H1 (cell line): ENCODE data around the gene TTC34. TPM values are rescaled to one million over a fixed set of nuclear protein-coding genes. Genes with fewer than 3 reads are reported as not detected.

Source experiments
- CTCF ChIA-PET: fragments of 300-600 bp; sonication (Branson Sonifier 250); formaldehyde crosslinking; loops from one replicate; lab custom pipeline; 2021; ENCODE audit not compliant: partially characterized antibody; lab: Charles Lee
- POLR2A ChIA-PET: fragments of 300-600 bp; sonication (Branson Sonifier 250); formaldehyde crosslinking; loops from one replicate; lab custom pipeline; 2021; ENCODE audit warnings: inconsistent platforms; ENCODE audit not compliant: partially characterized antibody; lab: Charles Lee
- DNase-seq, 2 experiments: peaks; one replicate each; pipeline versions ENCODE4 v3.0.0 to v3.0.0-alpha.2; 2010 to 2022; ENCODE audit warnings: low spot score in 2 of 2, low read depth in 1 of 2, mixed read lengths in 1 of 2
- FAIRE-seq: peaks from 2 replicates; lab custom pipeline; 2011; peaks lifted over from hg19 to GRCh38; lab: Jason Lieb, UNC
- H2AFZ ChIP-seq: 2 replicates; pipeline ENCODE4 v1.8.1; 2012; ENCODE audit warnings: low read length, inconsistent platforms
- H2AK5ac ChIP-seq: 2 replicates; pipeline ENCODE4 v1.6.1; 2013; ENCODE audit warnings: low read depth, low read length
- H2BK120ac ChIP-seq: replicated peaks from 2 replicates; pipeline ENCODE3; 2013; ENCODE audit warnings: low read depth, low read length, inconsistent platforms
- H2BK12ac ChIP-seq: 2 replicates; pipeline ENCODE4 v1.6.1; 2013; ENCODE audit warnings: low read depth, low read length
- H2BK15ac ChIP-seq: 2 replicates; pipeline ENCODE4 v1.6.1; 2013; ENCODE audit warnings: low read length
- H2BK20ac ChIP-seq: 2 replicates; pipeline ENCODE4 v1.6.1; 2013; ENCODE audit warnings: low read length
- H2BK5ac ChIP-seq: 2 replicates; pipeline ENCODE4 v1.6.1; 2013; ENCODE audit warnings: low read depth, low read length
- H3K14ac ChIP-seq: 2 replicates; pipeline ENCODE4 v1.6.1; 2013; ENCODE audit warnings: inconsistent platforms; ENCODE audit not compliant: insufficient read length
- H3K18ac ChIP-seq: 2 replicates; pipeline ENCODE4 v1.6.1; 2013; ENCODE audit warnings: low read length; ENCODE audit errors: extremely low read depth
- H3K23ac ChIP-seq: 2 replicates; pipeline ENCODE4 v1.6.1; 2013; ENCODE audit warnings: inconsistent platforms; ENCODE audit not compliant: insufficient read length
- H3K23me2 ChIP-seq: 2 replicates; pipeline ENCODE4 v1.6.1; 2013; ENCODE audit warnings: low read depth, low read length
- H3K27ac ChIP-seq: 2 replicates; pipeline ENCODE4 v1.6.1; 2011; ENCODE audit warnings: low read depth, low read length, inconsistent platforms
- H3K27me3 ChIP-seq, 4 experiments: replicated peaks in 1 of 4; 1 replicate in 1 of 4; 2 replicates in 3 of 4; pipeline versions ENCODE4 v1.6.1 to v1.8.1; 2011 to 2013; ENCODE audit warnings: low read length in 3 of 4, mild to moderate bottlenecking in 3 of 4, inconsistent platforms in 2 of 4, mixed read lengths in 2 of 4, moderate library complexity in 1 of 4; ENCODE audit not compliant: control insufficient read depth in 3 of 4, insufficient read depth in 3 of 4; ENCODE audit errors: extremely low read depth in 1 of 4
- H3K36me3 ChIP-seq, 4 experiments: 2 replicates each; pipeline versions ENCODE4 v1.6.1 to v1.8.1; 2011 to 2013; ENCODE audit warnings: mild to moderate bottlenecking in 4 of 4, low read length in 3 of 4, moderate library complexity in 2 of 4, control low read depth in 1 of 4, inconsistent platforms in 1 of 4; ENCODE audit not compliant: insufficient read depth in 4 of 4, control insufficient read depth in 2 of 4
- H3K4ac ChIP-seq: replicated peaks from 2 replicates; pipeline ENCODE3; 2013; ENCODE audit warnings: low read length, low read depth, mixed read lengths, inconsistent platforms; ENCODE audit not compliant: insufficient read length
- H3K4me1 ChIP-seq, 4 experiments: replicated peaks in 1 of 4; 1 replicate in 1 of 4; 2 replicates in 3 of 4; pipeline versions ENCODE4 v1.6.1 to v1.8.1; 2011 to 2013; ENCODE audit warnings: low read length in 3 of 4, inconsistent platforms in 2 of 4, mixed read lengths in 1 of 4; ENCODE audit not compliant: insufficient read depth in 4 of 4, control insufficient read depth in 3 of 4
- H3K4me2 ChIP-seq, 2 experiments: 2 replicates each; pipeline versions ENCODE4 v1.6.1 to v1.8.1; 2011 to 2013; ENCODE audit warnings: low read depth in 2 of 2, low read length in 2 of 2, control low read depth in 1 of 2, inconsistent platforms in 1 of 2, mild to moderate bottlenecking in 1 of 2; ENCODE audit not compliant: insufficient read depth in 1 of 2
- H3K4me3 ChIP-seq, 4 experiments: fragments of 200-600, 300-600 bp in 1 of 4; sonication (generic), shearing (Covaris generic), sonication (Bioruptor Twin) in 1 of 4; 2 replicates each; pipeline versions ENCODE4 v1.5.1 to v1.8.1; 2011 to 2016; ENCODE audit warnings: low read length in 4 of 4, low read depth in 3 of 4, control low read depth in 2 of 4, inconsistent platforms in 2 of 4, mild to moderate bottlenecking in 2 of 4, mixed read lengths in 1 of 4, moderate library complexity in 1 of 4; ENCODE audit not compliant: insufficient read depth in 2 of 4; ENCODE audit errors: extremely low read depth in 1 of 4
- H3K56ac ChIP-seq: replicated peaks from 2 replicates; pipeline ENCODE3; 2013; ENCODE audit warnings: low read depth, mild to moderate bottlenecking, mixed read lengths, low read length, inconsistent platforms; ENCODE audit not compliant: insufficient read length
- H3K79me1 ChIP-seq: 2 replicates; pipeline ENCODE4 v1.6.1; 2013; ENCODE audit warnings: low read depth, low read length, control low read depth
- H3K79me2 ChIP-seq, 2 experiments: 2 replicates each; pipeline versions ENCODE4 v1.6.1 to v1.8.1; 2012 to 2013; ENCODE audit warnings: low read length in 2 of 2, mild to moderate bottlenecking in 2 of 2, inconsistent platforms in 1 of 2; ENCODE audit not compliant: insufficient read depth in 2 of 2, control insufficient read depth in 1 of 2
- H3K9ac ChIP-seq, 4 experiments: replicated peaks in 1 of 4; 1 replicate in 1 of 4; 2 replicates in 3 of 4; pipeline versions ENCODE4 v1.6.1 to v1.8.1; 2011 to 2013; ENCODE audit warnings: low read depth in 3 of 4, low read length in 3 of 4, control low read depth in 2 of 4, mild to moderate bottlenecking in 2 of 4, moderate library complexity in 2 of 4, inconsistent platforms in 1 of 4; ENCODE audit errors: extremely low read depth in 1 of 4
- H3K9me3 ChIP-seq, 2 experiments: 2 replicates each; pipeline versions ENCODE4 v1.6.1 to v1.8.1; 2012 to 2013; ENCODE audit warnings: mild to moderate bottlenecking in 2 of 2, moderate library complexity in 2 of 2, control low read depth in 1 of 2, inconsistent platforms in 1 of 2, low read depth in 1 of 2, low read length in 1 of 2, mixed read lengths in 1 of 2; ENCODE audit not compliant: insufficient read depth in 2 of 2
- H4K20me1 ChIP-seq, 2 experiments: replicated peaks in 1 of 2; 2 replicates each; pipeline versions ENCODE3 to v1.8.1; 2011 to 2013; ENCODE audit warnings: inconsistent platforms in 2 of 2, low read length in 2 of 2, mild to moderate bottlenecking in 1 of 2; ENCODE audit not compliant: insufficient read depth in 2 of 2, control insufficient read depth in 1 of 2
- H4K5ac ChIP-seq: 2 replicates; pipeline ENCODE4 v1.6.1; 2013; ENCODE audit warnings: low read length, low read depth, mixed read lengths, inconsistent platforms; ENCODE audit not compliant: insufficient read length
- H4K8ac ChIP-seq: 2 replicates; pipeline ENCODE4 v1.8.0; 2013; ENCODE audit warnings: mild to moderate bottlenecking, moderate library complexity, low read length, inconsistent platforms; ENCODE audit not compliant: insufficient read depth; ENCODE audit errors: extremely low read depth
- H4K91ac ChIP-seq: replicated peaks from 2 replicates; pipeline ENCODE3; 2013; ENCODE audit warnings: low read length, mixed read lengths, inconsistent platforms; ENCODE audit not compliant: insufficient read length
- KDM4A ChIP-seq: IDR thresholded peaks from one replicate; pipeline ENCODE4 v1.7.1; 2012; ENCODE audit warnings: low read depth, mild to moderate bottlenecking, moderate library complexity, low read length, inconsistent platforms; ENCODE audit not compliant: severe bottlenecking
- POLR2A ChIP-seq, 2 experiments: IDR thresholded peaks; 1 replicate in 1 of 2; 2 replicates in 1 of 2; pipeline ENCODE4 v1.6.1; 2011; ENCODE audit warnings: low read depth in 2 of 2, low read length in 2 of 2, mild to moderate bottlenecking in 2 of 2; ENCODE audit errors: control extremely low read depth in 1 of 2
- SIRT6 ChIP-seq: IDR thresholded peaks from one replicate; pipeline ENCODE4 v1.7.1; 2012; ENCODE audit warnings: low read length, inconsistent platforms
- TAF7 ChIP-seq: optimal IDR thresholded peaks from 2 replicates; pipeline ENCODE3; 2011; ENCODE audit warnings: low read depth, mild to moderate bottlenecking, inconsistent platforms, low read length, moderate library complexity, borderline replicate concordance
- WGBS, 2 experiments: shearing (Covaris generic) in 1 of 2; methylation state at CpG; one replicate each; pipeline versions ENCODE4 v1.1.6 to v1.1.7; 2013 to 2015; ENCODE audit warnings: low lambda C conversion rate in 2 of 2, mixed read lengths in 2 of 2, inconsistent platforms in 1 of 2, low coverage in 1 of 2, missing lambda C conversion rate in 1 of 2; ENCODE audit not compliant: insufficient replicate concordance in 2 of 2, insufficient coverage in 1 of 2, insufficient read length in 1 of 2; ENCODE audit errors: extremely low coverage in 1 of 2, missing lambda C conversion rate in 1 of 2; 5-methylcytosine and 5-hydroxymethylcytosine counted together
- polyA plus RNA-seq, 7 experiments: library from polyadenylated mRNA; depleted of rRNA in 3 of 7; stranded (reverse) in 5 of 7; unstranded in 2 of 7; fragments of >200 nt in 5 of 7; fragments of 200-250 nt in 2 of 7; gene quantifications; 1 replicate in 5 of 7; 2 replicates in 1 of 7; 4 replicates in 1 of 7; pipeline versions ENCODE4 v1.2.1 to v1.2.3, GENCODE V29; 2011 to 2013; ENCODE audit warnings: missing spikeins in 2 of 7, mixed read lengths in 2 of 7
- total RNA-seq: library from RNA; stranded (reverse); fragmentation: NEBNext Ultra II Directional; extraction: Animal tissue kit (Norgen Biotek cat#: 25700); gene quantifications from 2 replicates; pipeline ENCODE4 v1.2.1, GENCODE V29; 2021

The TTC34 gene
- total and polyA plus RNA-seq, 2 of the 8 experiments (the other 6 are each of a cell fraction or from before 2014, with no cell fraction given): 0.23 to 0.50 TPM

- H3K9me3 ChIP-seq: peaks cover 0 to 12% of the 10 kb centered on the region in 2 experiments; a peak in 2 of 4 replicates
These were observed 214.2 kb downstream of the TTC34 start for GRCh38 chr1:2587071-2587859.

More at GRCh38 chr1:2587071-2587859, 214.2 kb downstream of the TTC34 start:
- CTCF ChIA-PET: interaction anchor here (0.8 kb wide), 1 partner anchor 9 kb away, joined by 3 read pairs; no protein-coding TSS in a partner anchor
- Histone ChIP-seq H2BK20ac (no peak overlapping the region), H3K27me3 (no peaks in the 10 kb centered on the region), H3K4me2 (peak overlapping the region; percentile 83), H3K9ac (peak overlapping the region in 3 of 4 experiments; percentile 19 to 45 (median 34); a peak in 3 of 7 replicates), H4K8ac (no peak overlapping the region; the same call in 1 of the 2 replicates), H3K79me2 (no peaks in the 10 kb centered on the region), H4K91ac (peak overlapping the region; percentile 40), H4K20me1 (peaks cover 2 to 3% of the 10 kb centered on the region in 2 experiments), H2BK5ac (no peak overlapping the region), H2AFZ (0 out of 2 replicates have a peak overlapping the region, but pooled peaks have one; percentile 10), H2BK120ac (no peak overlapping the region), H3K4me3 (peak overlapping the region; percentile 68 to 88 (median 78)), H2AK5ac (no peak overlapping the region), H4K5ac (no peak overlapping the region), H2BK12ac (no peak overlapping the region), H3K23ac (no peak overlapping the region), H3K36me3 (peaks cover 0 to 8% (median 0%) of the 10 kb centered on the region in 4 experiments; a peak in 1 of 8 replicates), H3K14ac (no peak overlapping the region), H3K23me2 (peaks cover 12% of the 10 kb centered on the region), H3K4ac (no peak overlapping the region), H3K27ac (no peak overlapping the region), H3K18ac (no peak overlapping the region; the same call in none of the 2 replicates), H3K4me1 (peaks cover 0 to 25% (median 9%) of the 10 kb centered on the region in 4 experiments; a peak in 4 of 7 replicates), H2BK15ac (no peak overlapping the region), H3K56ac (peak overlapping the region; percentile 69), H3K79me1 (no peaks in the 10 kb centered on the region; the same call in 1 of the 2 replicates)
- FAIRE-seq: no peak
- TF ChIP-seq SIRT6: no peak
- TF ChIP-seq KDM4A: peak; percentile 47
- TF ChIP-seq POLR2A (IDR thresholded peaks at IDR 0.05; ENCODE audit: control extremely low read depth in 1 of 2, low read depth in 2 of 2, low read length in 2 of 2): no peak
- TF ChIP-seq TAF7: no peak
- POLR2A ChIA-PET: no interaction called here
- DNase-seq: peak in 1 of 2 experiments; percentile 73
- 11% methylated on average over 43 of the region's 52 CpGs; no CpG with 5 or more reads in 1 of the 2 experiments for WGBS, 2 experiments
